ENCODE measurements around the gene MAFB.

- TF ChIP-seq, protein P1, sequence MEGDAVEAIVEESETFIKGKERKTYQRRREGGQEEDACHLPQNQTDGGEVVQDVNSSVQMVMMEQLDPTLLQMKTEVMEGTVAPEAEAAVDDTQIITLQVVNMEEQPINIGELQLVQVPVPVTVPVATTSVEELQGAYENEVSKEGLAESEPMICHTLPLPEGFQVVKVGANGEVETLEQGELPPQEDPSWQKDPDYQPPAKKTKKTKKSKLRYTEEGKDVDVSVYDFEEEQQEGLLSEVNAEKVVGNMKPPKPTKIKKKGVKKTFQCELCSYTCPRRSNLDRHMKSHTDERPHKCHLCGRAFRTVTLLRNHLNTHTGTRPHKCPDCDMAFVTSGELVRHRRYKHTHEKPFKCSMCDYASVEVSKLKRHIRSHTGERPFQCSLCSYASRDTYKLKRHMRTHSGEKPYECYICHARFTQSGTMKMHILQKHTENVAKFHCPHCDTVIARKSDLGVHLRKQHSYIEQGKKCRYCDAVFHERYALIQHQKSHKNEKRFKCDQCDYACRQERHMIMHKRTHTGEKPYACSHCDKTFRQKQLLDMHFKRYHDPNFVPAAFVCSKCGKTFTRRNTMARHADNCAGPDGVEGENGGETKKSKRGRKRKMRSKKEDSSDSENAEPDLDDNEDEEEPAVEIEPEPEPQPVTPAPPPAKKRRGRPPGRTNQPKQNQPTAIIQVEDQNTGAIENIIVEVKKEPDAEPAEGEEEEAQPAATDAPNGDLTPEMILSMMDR (IDR thresholded peaks at IDR 0.05) = no peak
- TF ChIP-seq ZFX (IDR thresholded peaks at IDR 0.05; ENCODE audit: borderline replicate concordance) = no peak
Measured at GRCh38 chr20:40717343-40717865, 28.4 kb upstream of the MAFB start.
